ENCODE measurements around the gene TMEFF1.

Gene TMEFF1

DNA sequence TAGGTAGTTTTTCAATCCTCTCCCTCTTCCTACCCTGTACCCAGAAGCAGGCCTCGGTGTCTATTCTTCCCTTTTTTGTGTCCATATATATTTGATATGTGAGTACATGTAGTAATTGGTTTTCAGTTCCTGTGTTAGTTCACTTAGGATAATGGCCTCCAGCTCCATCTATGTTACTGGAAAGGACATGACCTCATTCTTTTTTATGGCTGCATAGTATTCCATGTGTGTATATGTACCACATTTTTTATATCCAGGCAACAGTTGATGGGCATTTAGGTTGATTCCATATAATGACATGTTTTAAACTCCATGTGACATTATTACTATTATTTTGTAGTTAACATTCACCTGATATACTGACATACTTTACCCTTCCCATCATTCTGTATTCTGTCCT, 154.0 kb downstream of the TMEFF1 start:
- DNase-seq = no peak

Data from inflammatory macrophage (primary cell).